Measurements from ENCODE around the gene CEP41. TPM values are rescaled to one million over a fixed set of nuclear protein-coding genes. Genes with fewer than 3 reads are reported as not detected.

CEP41 gene
- total and polyA plus RNA-seq, 2 of the 13 experiments (the other 11 are each of a cell fraction or from before 2014, with no cell fraction given), result 8.7 to 9.0 TPM

GRCh38 chr7:130363026-130363847 is 77.6 kb downstream of the CEP41 start (continued):
- TF ChIP-seq FIP1L1 (IDR thresholded peaks at IDR 0.05; ENCODE audit: borderline replicate concordance, insufficient read depth, low read depth, low read length) (no peak), SAP130 (CRISPR knock-in tag; IDR thresholded peaks at IDR 0.05; ENCODE audit: low read depth) (peak; percentile 43; the same call in 1 of the 2 replicates), GMEB2 (CRISPR knock-in tag; IDR thresholded peaks at IDR 0.05; ENCODE audit: low read depth) (no peak), FOSL2 (CRISPR knock-in tag; IDR thresholded peaks at IDR 0.05) (peak; percentile 91), IRF9 (CRISPR knock-in tag; IDR thresholded peaks at IDR 0.05; ENCODE audit: borderline replicate concordance) (no peak), FOXA3 (CRISPR knock-in tag; IDR thresholded peaks at IDR 0.05) (peak; percentile 16; the same call in 1 of the 2 replicates)

GRCh38 chr7:130362251-130362816 is 78.5 kb downstream of the CEP41 start:
- POLR2A ChIA-PET, result no interaction called here
- Histone ChIP-seq H4K20me1 (ENCODE audit: insufficient read depth, low read length) (no peaks in the 10 kb centered on the region), H3K27ac (ENCODE audit: extremely low read length, insufficient read depth, low read length) (no peak overlapping the region), H3K4me2 (ENCODE audit: low read depth, low read length) (no peak overlapping the region), H3K9me3 (ENCODE audit: low read length) (no peaks in the 10 kb centered on the region; the same call in 1 of the 2 replicates), H3K4me3 (replicated peaks in 1 of 3; ENCODE audit: insufficient read depth in 1 of 3, low read depth in 2 of 3, low read length in 3 of 3) (no peak overlapping the region), H3K79me2 (ENCODE audit: insufficient read depth, low read length) (no peaks in the 10 kb centered on the region), H3K27me3 (ENCODE audit: control insufficient read depth in 1 of 2, insufficient read depth in 2 of 2, low read length in 2 of 2) (peaks cover 1 to 24% of the 10 kb centered on the region in 2 experiments; a peak in 4 of 5 replicates), H3K4me1 (ENCODE audit: insufficient read depth, low read length) (peaks cover 30% of the 10 kb centered on the region), H3K9ac (ENCODE audit: insufficient read depth, low read depth, low read length) (no peak overlapping the region), H3K36me3 (replicated peaks in 1 of 2; ENCODE audit: control insufficient read depth in 1 of 2, insufficient read depth in 2 of 2, low read length in 2 of 2) (no peaks in the 10 kb centered on the region), H2AFZ (ENCODE audit: low read length) (no peak overlapping the region)
- intact Hi-C loops (cut with micrococcal nuclease; ENCODE audit: unreplicated experiment), result no loop called here
- FAIRE-seq (no peak), DNase-seq (ENCODE audit: low spot score) (no peak), ATAC-seq (no peak)
- BruUV-seq (replicated peaks), result no TSS peak
- in situ Hi-C loops (cut with HindIII; ENCODE audit: extremely low pct_ligation_motif_present, low pct_unique_long_range_greater_than_20kb), result no loop called here
- 63% methylated on average over 6 of the region's 10 CpGs for WGBS (ENCODE audit: low lambda C conversion rate)
- CTCF ChIA-PET (ENCODE audit: low intra/inter-chr PET ratio, low total read pairs), result no interaction called here
- TF ChIP-seq TMF1 (CRISPR knock-in tag; IDR thresholded peaks at IDR 0.05; ENCODE audit: low read depth) (no peak), SRF (IDR thresholded peaks at IDR 0.05; ENCODE audit: low read depth, low read length) (no peak), BORCS8-MEF2B (CRISPR knock-in tag; IDR thresholded peaks at IDR 0.05) (no peak), NR1H2 (CRISPR knock-in tag; IDR thresholded peaks at IDR 0.05; ENCODE audit: borderline replicate concordance, low read depth) (no peak), ZNF619 (CRISPR knock-in tag; IDR thresholded peaks at IDR 0.05) (no peak), TFAP4 (IDR thresholded peaks at IDR 0.05; ENCODE audit: borderline replicate concordance, low read depth) (no peak), ZBTB7A (CRISPR knock-in tag; IDR thresholded peaks at IDR 0.05) (no peak), EEA1 (CRISPR knock-in tag; IDR thresholded peaks at IDR 0.05; ENCODE audit: borderline replicate concordance) (no peak), ZBTB20 (CRISPR knock-in tag; IDR thresholded peaks at IDR 0.05; ENCODE audit: borderline replicate concordance, low read depth) (no peak), TBX2 (CRISPR knock-in tag; IDR thresholded peaks at IDR 0.05; ENCODE audit: borderline replicate concordance) (no peak), ZNF615 (CRISPR knock-in tag; IDR thresholded peaks at IDR 0.05; ENCODE audit: borderline replicate concordance) (no peak), KLF15 (CRISPR knock-in tag; IDR thresholded peaks at IDR 0.05; ENCODE audit: borderline replicate concordance) (no peak), ZFP41 (CRISPR knock-in tag; IDR thresholded peaks at IDR 0.05; ENCODE audit: borderline replicate concordance) (no peak)

All from HepG2 (cell line).